HCT116 (cell line): Measurements from ENCODE around the gene WDR82.

ENCODE experiments used
- ELF1 ChIP-seq: IDR thresholded peaks from 2 replicates; pipeline ENCODE4 v1.6.1; 2012; ENCODE audit warnings: low read depth, borderline replicate concordance
- POLR2A ChIP-seq: IDR thresholded peaks from 2 replicates; pipeline ENCODE4 v1.7.0; 2011; ENCODE audit warnings: borderline replicate concordance; ENCODE audit not compliant: insufficient read depth, insufficient read length; ENCODE audit errors: extremely low read depth
- POLR2AphosphoS5 ChIP-seq: IDR thresholded peaks from 2 replicates; pipeline ENCODE4 v1.6.1; 2011; ENCODE audit warnings: mild to moderate bottlenecking, low read depth, low read length, moderate library complexity
- RAD21 ChIP-seq: IDR thresholded peaks from 2 replicates; pipeline ENCODE4 v1.6.1; 2012; ENCODE audit warnings: low read depth, mild to moderate bottlenecking
- TF ChIP-seq, protein P1 (sequence below): IDR thresholded peaks from 2 replicates; pipeline ENCODE4 v1.6.1; 2012; ENCODE audit warnings: low read depth
- TF ChIP-seq, protein P2 (sequence below): IDR thresholded peaks from 2 replicates; pipeline ENCODE4 v1.6.1; 2012
- TF ChIP-seq, protein P3 (sequence below), 3 experiments: fragments of 200-600 bp in 1 of 3; sonication (generic) in 1 of 3; IDR thresholded peaks in 2 of 3; conservative IDR thresholded peaks in 1 of 3; 2 replicates each; pipeline ENCODE4 v1.5.1; 2012 to 2017; ENCODE audit warnings: low read depth in 2 of 3, low read length in 2 of 3, antibody characterized with exemption in 1 of 3, borderline replicate concordance in 1 of 3, control low read depth in 1 of 3, mild to moderate bottlenecking in 1 of 3, mixed read lengths in 1 of 3, mixed run types in 1 of 3, moderate library complexity in 1 of 3; ENCODE audit not compliant: insufficient read depth in 1 of 3
- TF ChIP-seq, protein P4 (sequence below): IDR thresholded peaks from 2 replicates; pipeline ENCODE4 v1.6.1; 2012

DNA sequence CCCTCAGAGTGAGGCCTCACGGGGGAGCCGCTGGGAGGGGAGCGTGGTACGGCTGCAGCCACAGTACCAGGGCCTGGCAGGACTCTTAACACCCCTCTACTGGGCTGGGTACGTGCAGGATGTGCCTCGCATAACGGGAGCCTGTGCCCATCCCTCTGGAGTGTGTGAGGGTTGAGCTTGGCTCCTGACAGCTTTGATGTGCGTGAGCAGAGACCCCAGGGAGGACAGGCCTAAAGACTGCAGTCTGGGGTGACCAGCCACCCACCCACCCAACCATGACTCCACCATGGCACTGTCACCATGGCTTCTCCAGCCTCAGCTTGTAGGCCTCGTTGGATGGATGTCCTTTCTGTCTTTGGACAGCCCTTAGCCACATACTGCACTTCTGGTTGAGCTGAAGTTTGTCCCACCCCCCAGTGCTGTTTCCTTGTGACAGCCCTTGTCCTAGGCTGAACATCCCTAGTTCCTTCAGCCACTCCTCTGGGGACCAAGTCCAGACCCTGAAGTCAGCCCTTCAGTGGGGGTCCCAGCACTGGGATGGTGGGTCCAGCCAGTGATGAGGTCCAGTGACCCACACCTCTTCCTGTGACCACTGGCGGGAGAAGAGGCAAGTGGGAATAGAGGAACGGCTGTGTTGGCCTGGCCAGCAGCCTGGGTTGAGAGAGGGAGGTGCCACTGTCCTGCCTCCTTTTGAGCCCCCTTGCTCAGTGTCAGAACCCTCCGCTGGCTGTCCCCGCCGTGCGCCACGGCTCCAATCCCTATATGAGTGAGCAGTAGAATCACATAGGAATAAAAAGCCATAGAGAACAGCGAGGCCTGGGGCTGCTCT lies 15.3 kb upstream of the WDR82 start:
- TF ChIP-seq, protein P1, sequence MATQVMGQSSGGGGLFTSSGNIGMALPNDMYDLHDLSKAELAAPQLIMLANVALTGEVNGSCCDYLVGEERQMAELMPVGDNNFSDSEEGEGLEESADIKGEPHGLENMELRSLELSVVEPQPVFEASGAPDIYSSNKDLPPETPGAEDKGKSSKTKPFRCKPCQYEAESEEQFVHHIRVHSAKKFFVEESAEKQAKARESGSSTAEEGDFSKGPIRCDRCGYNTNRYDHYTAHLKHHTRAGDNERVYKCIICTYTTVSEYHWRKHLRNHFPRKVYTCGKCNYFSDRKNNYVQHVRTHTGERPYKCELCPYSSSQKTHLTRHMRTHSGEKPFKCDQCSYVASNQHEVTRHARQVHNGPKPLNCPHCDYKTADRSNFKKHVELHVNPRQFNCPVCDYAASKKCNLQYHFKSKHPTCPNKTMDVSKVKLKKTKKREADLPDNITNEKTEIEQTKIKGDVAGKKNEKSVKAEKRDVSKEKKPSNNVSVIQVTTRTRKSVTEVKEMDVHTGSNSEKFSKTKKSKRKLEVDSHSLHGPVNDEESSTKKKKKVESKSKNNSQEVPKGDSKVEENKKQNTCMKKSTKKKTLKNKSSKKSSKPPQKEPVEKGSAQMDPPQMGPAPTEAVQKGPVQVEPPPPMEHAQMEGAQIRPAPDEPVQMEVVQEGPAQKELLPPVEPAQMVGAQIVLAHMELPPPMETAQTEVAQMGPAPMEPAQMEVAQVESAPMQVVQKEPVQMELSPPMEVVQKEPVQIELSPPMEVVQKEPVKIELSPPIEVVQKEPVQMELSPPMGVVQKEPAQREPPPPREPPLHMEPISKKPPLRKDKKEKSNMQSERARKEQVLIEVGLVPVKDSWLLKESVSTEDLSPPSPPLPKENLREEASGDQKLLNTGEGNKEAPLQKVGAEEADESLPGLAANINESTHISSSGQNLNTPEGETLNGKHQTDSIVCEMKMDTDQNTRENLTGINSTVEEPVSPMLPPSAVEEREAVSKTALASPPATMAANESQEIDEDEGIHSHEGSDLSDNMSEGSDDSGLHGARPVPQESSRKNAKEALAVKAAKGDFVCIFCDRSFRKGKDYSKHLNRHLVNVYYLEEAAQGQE: no peak
- TF ChIP-seq POLR2A (no peak), POLR2AphosphoS5 (no peak), ELF1 (no peak), RAD21 (no peak)
- TF ChIP-seq, protein P2, sequence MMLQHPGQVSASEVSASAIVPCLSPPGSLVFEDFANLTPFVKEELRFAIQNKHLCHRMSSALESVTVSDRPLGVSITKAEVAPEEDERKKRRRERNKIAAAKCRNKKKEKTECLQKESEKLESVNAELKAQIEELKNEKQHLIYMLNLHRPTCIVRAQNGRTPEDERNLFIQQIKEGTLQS: no peak
- TF ChIP-seq, protein P3, sequence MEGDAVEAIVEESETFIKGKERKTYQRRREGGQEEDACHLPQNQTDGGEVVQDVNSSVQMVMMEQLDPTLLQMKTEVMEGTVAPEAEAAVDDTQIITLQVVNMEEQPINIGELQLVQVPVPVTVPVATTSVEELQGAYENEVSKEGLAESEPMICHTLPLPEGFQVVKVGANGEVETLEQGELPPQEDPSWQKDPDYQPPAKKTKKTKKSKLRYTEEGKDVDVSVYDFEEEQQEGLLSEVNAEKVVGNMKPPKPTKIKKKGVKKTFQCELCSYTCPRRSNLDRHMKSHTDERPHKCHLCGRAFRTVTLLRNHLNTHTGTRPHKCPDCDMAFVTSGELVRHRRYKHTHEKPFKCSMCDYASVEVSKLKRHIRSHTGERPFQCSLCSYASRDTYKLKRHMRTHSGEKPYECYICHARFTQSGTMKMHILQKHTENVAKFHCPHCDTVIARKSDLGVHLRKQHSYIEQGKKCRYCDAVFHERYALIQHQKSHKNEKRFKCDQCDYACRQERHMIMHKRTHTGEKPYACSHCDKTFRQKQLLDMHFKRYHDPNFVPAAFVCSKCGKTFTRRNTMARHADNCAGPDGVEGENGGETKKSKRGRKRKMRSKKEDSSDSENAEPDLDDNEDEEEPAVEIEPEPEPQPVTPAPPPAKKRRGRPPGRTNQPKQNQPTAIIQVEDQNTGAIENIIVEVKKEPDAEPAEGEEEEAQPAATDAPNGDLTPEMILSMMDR (IDR thresholded peaks at IDR 0.05 in 2 of 3, conservative IDR thresholded peaks at IDR 0.05 in 1 of 3; ENCODE audit: borderline replicate concordance in 1 of 3, insufficient read depth in 1 of 3, low read depth in 2 of 3, low read length in 2 of 3): no peak
- TF ChIP-seq, protein P4, sequence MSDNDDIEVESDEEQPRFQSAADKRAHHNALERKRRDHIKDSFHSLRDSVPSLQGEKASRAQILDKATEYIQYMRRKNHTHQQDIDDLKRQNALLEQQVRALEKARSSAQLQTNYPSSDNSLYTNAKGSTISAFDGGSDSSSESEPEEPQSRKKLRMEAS: no peak
